OCI-LY3 (cell line): ENCODE data around the gene KRTAP10-11.

ENCODE experiments used
- H2AFZ ChIP-seq: fragments of 200-600, 300-600 bp; shearing (Covaris generic); 2 replicates; pipeline ENCODE4 v1.6.0; 2014; ENCODE audit warnings: antibody characterized with exemption, low read depth, low read length
- H3K27ac ChIP-seq: fragments of 200-600, 300-600 bp; sonication (generic); 2 replicates; pipeline ENCODE4 v1.5.1; 2014; ENCODE audit warnings: mild to moderate bottlenecking, low read length, moderate library complexity, mixed read lengths
- H3K27me3 ChIP-seq: fragments of 200-600, 300-600 bp; sonication (generic); 2 replicates; pipeline ENCODE4 v1.6.1; 2014; ENCODE audit warnings: low read depth, low read length, mixed read lengths
- H3K36me3 ChIP-seq: fragments of 200-600, 300-600 bp; sonication (generic); replicated peaks from 2 replicates; pipeline ENCODE3; 2014; ENCODE audit warnings: low read depth, low read length, mixed read lengths
- H3K4me1 ChIP-seq: fragments of 300-600, 200-600 bp; sonication (generic); 2 replicates; pipeline ENCODE4 v1.6.1; 2014; ENCODE audit warnings: low read length, mixed read lengths
- H3K4me2 ChIP-seq: fragments of 200-600, 300-600 bp; sonication (generic); 2 replicates; pipeline ENCODE4 v1.6.1; 2014; ENCODE audit warnings: low read length, mixed read lengths
- H3K4me3 ChIP-seq: fragments of 300-600, 200-600 bp; sonication (generic); 2 replicates; pipeline ENCODE4 v1.5.1; 2014; ENCODE audit warnings: antibody characterized with exemption, mild to moderate bottlenecking, low read length, moderate library complexity
- H3K79me2 ChIP-seq: fragments of 300-600, 200-600 bp; shearing (Covaris generic); 2 replicates; pipeline ENCODE4 v1.6.1; 2014; ENCODE audit warnings: mild to moderate bottlenecking, low read length, mixed read lengths
- H3K9ac ChIP-seq: fragments of 300-600, 200-600 bp; shearing (Covaris generic); 2 replicates; pipeline ENCODE4 v1.6.0; 2014; ENCODE audit warnings: mild to moderate bottlenecking, low read length, moderate library complexity
- H3K9me3 ChIP-seq: fragments of 200-600, 300-600 bp; shearing (Covaris generic); 2 replicates; pipeline ENCODE4 v1.6.1; 2014; ENCODE audit warnings: low read length, mixed read lengths; ENCODE audit not compliant: insufficient read depth
- H4K20me1 ChIP-seq: fragments of 200-600, 300-600 bp; sonication (generic); 2 replicates; pipeline ENCODE4 v1.6.1; 2016; ENCODE audit warnings: low read length, mixed read lengths; ENCODE audit not compliant: insufficient read depth
- EZH2phosphoT487 ChIP-seq: fragments of 200-600 bp; shearing (Covaris generic); IDR thresholded peaks from 2 replicates; pipeline ENCODE4 v1.6.1; 2018; ENCODE audit warnings: antibody characterized with exemption, mixed run types, low read depth
- TF ChIP-seq, protein P1 (sequence below): fragments of 200-600, 300-600 bp; sonication (generic); IDR thresholded peaks from 2 replicates; pipeline ENCODE4 v1.5.1; 2014; ENCODE audit warnings: antibody characterized with exemption, low read length, low read depth

Gene KRTAP10-11

DNA sequence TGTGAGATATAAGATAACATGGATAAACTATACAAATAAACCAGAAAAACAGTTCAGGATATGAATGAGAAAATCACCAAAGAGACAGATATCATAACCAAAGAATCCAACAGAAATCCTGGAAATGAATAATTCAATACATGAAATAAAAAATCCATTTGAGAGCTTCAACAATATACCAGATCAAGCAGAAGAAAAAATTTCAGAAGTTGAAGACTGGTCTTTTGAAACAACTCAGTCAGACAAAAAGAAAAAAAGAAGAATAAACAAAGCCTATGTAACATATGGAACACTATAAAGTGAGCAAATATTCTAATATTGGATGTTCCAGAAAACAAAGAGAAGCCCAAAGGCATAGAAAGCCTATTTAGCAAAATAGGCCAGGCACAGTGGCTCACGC is 25.7 kb downstream of the KRTAP10-11 start:
- H3K36me3 ChIP-seq = no peaks in the 10 kb centered on the region
- H2AFZ ChIP-seq = no peak overlapping the region
- H3K9ac ChIP-seq = no peak overlapping the region
- no peak overlapping the region for H3K27ac ChIP-seq
- H3K79me2 ChIP-seq = no peaks in the 10 kb centered on the region
- no peak overlapping the region for H3K4me2 ChIP-seq
- H3K4me1 ChIP-seq = no peaks in the 10 kb centered on the region
- H4K20me1 ChIP-seq = no peaks in the 10 kb centered on the region
- no peaks in the 10 kb centered on the region for H3K9me3 ChIP-seq
- no peak overlapping the region for H3K4me3 ChIP-seq
- no peaks in the 10 kb centered on the region; the same call in 1 of the 2 replicates for H3K27me3 ChIP-seq
- no peak for TF ChIP-seq EZH2phosphoT487
- TF ChIP-seq, protein P1, sequence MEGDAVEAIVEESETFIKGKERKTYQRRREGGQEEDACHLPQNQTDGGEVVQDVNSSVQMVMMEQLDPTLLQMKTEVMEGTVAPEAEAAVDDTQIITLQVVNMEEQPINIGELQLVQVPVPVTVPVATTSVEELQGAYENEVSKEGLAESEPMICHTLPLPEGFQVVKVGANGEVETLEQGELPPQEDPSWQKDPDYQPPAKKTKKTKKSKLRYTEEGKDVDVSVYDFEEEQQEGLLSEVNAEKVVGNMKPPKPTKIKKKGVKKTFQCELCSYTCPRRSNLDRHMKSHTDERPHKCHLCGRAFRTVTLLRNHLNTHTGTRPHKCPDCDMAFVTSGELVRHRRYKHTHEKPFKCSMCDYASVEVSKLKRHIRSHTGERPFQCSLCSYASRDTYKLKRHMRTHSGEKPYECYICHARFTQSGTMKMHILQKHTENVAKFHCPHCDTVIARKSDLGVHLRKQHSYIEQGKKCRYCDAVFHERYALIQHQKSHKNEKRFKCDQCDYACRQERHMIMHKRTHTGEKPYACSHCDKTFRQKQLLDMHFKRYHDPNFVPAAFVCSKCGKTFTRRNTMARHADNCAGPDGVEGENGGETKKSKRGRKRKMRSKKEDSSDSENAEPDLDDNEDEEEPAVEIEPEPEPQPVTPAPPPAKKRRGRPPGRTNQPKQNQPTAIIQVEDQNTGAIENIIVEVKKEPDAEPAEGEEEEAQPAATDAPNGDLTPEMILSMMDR = no peak

DNA sequence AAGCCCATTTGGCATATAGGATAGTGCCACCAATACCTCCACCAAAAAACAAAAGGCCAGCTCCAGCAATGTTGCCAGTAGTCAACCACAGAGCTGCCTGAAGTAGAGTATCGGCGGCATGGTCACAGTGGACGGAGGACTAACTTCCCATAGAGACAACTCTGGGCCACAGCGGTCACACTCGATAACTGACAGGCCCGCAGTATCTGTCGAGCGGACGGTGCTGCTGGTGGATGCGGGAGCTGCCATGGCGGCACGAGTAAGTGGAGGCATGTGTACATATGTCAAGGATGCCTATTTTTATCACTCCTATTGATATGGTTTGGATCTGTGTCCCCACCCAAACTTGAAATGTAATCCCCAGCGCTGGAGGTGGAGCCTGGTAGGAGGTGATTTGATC is 31.7 kb downstream of the KRTAP10-11 start:
- Histone ChIP-seq H3K4me1 (no peaks in the 10 kb centered on the region), H3K27me3 (no peaks in the 10 kb centered on the region; the same call in 1 of the 2 replicates), H3K36me3 (no peaks in the 10 kb centered on the region), H3K9ac (no peak overlapping the region), H3K79me2 (no peaks in the 10 kb centered on the region), H3K4me2 (no peak overlapping the region), H3K27ac (no peak overlapping the region), H3K4me3 (no peak overlapping the region), H4K20me1 (no peaks in the 10 kb centered on the region), H3K9me3 (no peaks in the 10 kb centered on the region), H2AFZ (no peak overlapping the region)
- TF ChIP-seq, protein P1 = no peak
- no peak for TF ChIP-seq EZH2phosphoT487

DNA sequence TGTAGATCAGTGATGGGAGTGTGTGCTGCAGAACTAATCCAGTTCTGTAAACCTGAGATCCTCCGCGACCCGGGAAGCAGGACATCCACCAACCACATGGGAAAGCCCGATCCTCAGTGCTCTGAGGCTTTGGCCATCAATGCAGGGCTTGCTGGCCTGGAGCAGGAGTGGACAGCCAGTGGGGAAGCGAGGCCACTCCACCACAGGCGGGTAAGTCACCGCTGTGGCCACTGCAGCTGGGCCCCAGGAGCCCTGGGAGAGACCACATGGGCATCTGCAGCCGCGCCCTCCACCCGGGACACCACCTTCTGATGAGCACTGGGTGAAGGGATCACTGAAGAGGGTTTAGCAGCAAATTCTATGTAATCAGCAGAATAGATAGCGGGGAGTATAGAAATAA is 34.9 kb downstream of the KRTAP10-11 start:
- Histone ChIP-seq H3K9me3 (no peaks in the 10 kb centered on the region), H3K4me1 (no peaks in the 10 kb centered on the region), H3K9ac (no peak overlapping the region), H3K36me3 (no peaks in the 10 kb centered on the region), H3K27me3 (no peaks in the 10 kb centered on the region; the same call in 1 of the 2 replicates), H2AFZ (no peak overlapping the region), H3K79me2 (no peaks in the 10 kb centered on the region), H3K4me2 (no peak overlapping the region), H3K27ac (no peak overlapping the region), H3K4me3 (no peak overlapping the region), H4K20me1 (no peaks in the 10 kb centered on the region)
- TF ChIP-seq, protein P1 = no peak
- TF ChIP-seq EZH2phosphoT487 = no peak

DNA sequence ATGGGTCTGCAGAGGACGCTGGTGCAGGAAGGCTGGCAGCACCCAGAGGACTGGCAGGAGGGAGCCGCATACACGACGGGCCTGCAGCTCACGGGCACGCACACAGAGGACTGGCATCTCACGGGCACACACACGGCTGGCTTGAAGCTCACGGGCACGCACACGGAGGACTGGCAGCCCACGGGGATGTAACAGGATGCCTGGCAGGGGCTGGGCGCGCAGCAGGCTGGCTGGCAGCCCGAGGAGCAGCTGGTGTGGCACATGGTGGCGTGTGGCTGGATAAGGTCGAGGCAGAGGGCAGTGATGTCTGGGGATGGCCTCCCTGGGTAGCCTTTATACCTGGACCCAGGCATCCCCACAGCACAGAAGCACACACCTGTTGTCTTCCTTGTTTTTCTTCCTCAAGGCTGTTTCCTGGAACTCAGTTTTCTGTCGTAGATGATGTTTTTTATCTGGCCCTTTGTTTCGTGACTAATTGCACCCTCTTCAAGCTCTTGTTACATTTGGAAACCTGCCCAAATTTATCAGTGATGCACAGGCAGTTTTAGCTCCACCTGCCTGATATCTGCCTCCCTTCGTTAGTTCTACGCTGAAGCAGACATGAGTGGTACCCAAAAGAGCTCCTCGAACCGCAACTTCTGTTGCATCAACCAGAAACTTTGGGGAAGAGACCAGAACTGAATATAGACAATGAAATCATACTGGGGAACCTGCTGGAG is 35.8 kb downstream of the KRTAP10-11 start, which contains the start of gene KRTAP12-1:
KRTAP12-1 (minus strand) TSS at position 303 of the 719 bp plus-strand sequence; CDS start at position 263, 40 bp downstream.
- no peak within 1 kb of the TSS for H2AFZ ChIP-seq
- H3K4me1 ChIP-seq = no peaks in the 10 kb centered on the region
- H3K27ac ChIP-seq = no peak within 1 kb of the TSS
- no peak within 1 kb of the TSS for H3K4me2 ChIP-seq
- no peaks in the 10 kb centered on the region for H3K9me3 ChIP-seq
- TF ChIP-seq EZH2phosphoT487 = no peak
- TF ChIP-seq, protein P1 = no peak
- no peaks in the 10 kb centered on the region for H4K20me1 ChIP-seq
- no peaks in the 10 kb centered on the region for H3K79me2 ChIP-seq
- H3K4me3 ChIP-seq = no peak within 1 kb of the TSS
- H3K27me3 ChIP-seq = no peaks in the 10 kb centered on the region
- H3K36me3 ChIP-seq = no peaks in the 10 kb centered on the region
- no peak within 1 kb of the TSS for H3K9ac ChIP-seq
